Measurements from ENCODE around the gene TBC1D4. TPM values are rescaled to one million over a fixed set of nuclear protein-coding genes. Genes with fewer than 3 reads are reported as not detected.
"Not testable (repeated sequence)": the region's sequence is repeated elsewhere in the genome, so short reads cannot be mapped to it uniquely, and the experiment has no call there.

Gene TBC1D4
- total RNA-seq, 1 donor from 2014 or later, result 73.5 TPM

- Mint-ChIP-seq H3K27ac (peak overlapping the region; percentile 96), H3K27me3 (ENCODE audit: insufficient read depth) (no peaks in the 10 kb centered on the region), H3K36me3 (ENCODE audit: low read depth) (peaks cover 21% of the 10 kb centered on the region), H3K9me3 (no peaks in the 10 kb centered on the region), H3K4me3 (peak overlapping the region; percentile 83), H3K4me1 (ENCODE audit: low read depth) (peaks cover 56% of the 10 kb centered on the region)
- intact Hi-C loops (cut with micrococcal nuclease), result loop anchor here (1.0 to 10.0 kb wide), 9 partner anchors 7 to 1669 kb away; partner anchors contain the start of genes CLN5, TBC1D4 and UCHL3
- no peak for DNase-seq (ENCODE audit: low spot score)
These were observed 156.3 kb downstream of the TBC1D4 start for GRCh38 chr13:75325711-75326110.

- Mint-ChIP-seq H3K27ac (peak overlapping the region; percentile 50), H3K27me3 (ENCODE audit: insufficient read depth) (no peaks in the 10 kb centered on the region), H3K4me3 (peak overlapping the region; percentile 83), H3K9me3 (no peaks in the 10 kb centered on the region), H3K4me1 (ENCODE audit: low read depth) (peaks cover 58% of the 10 kb centered on the region), H3K36me3 (ENCODE audit: low read depth) (peaks cover 21% of the 10 kb centered on the region)
- intact Hi-C loops (cut with micrococcal nuclease), result loop anchor here (5.0 to 10.0 kb wide), 2 partner anchors 1670 to 1703 kb away; partner anchors contain the start of genes CLN5 and FBXL3
- DNase-seq (ENCODE audit: low spot score), result no peak
These were observed 157.5 kb downstream of the TBC1D4 start for GRCh38 chr13:75324413-75324940.

- H3K4me1 Mint-ChIP-seq (ENCODE audit: low read depth), result peaks cover 73% of the 10 kb centered on the region
These were observed 160.9 kb downstream of the TBC1D4 start for GRCh38 chr13:75321084-75321483.

GRCh38 chr13:75319254-75319653 lies 162.7 kb downstream of the TBC1D4 start:
- H3K4me3 Mint-ChIP-seq, result peak overlapping the region; percentile 9
- H3K4me1 Mint-ChIP-seq (ENCODE audit: low read depth), result peaks cover 68% of the 10 kb centered on the region
- peak overlapping the region; percentile 99 for H3K27ac Mint-ChIP-seq
- DNase-seq (ENCODE audit: low spot score), result no peak
- H3K27me3 Mint-ChIP-seq (ENCODE audit: insufficient read depth), result no peaks in the 10 kb centered on the region
- intact Hi-C loops (cut with micrococcal nuclease), result loop anchor here (5.0 kb wide), 2 partner anchors 443 to 1187 kb away; partner anchors contain the start of gene KLF12
- peaks cover 28% of the 10 kb centered on the region for H3K36me3 Mint-ChIP-seq (ENCODE audit: low read depth)
- H3K9me3 Mint-ChIP-seq, result no peaks in the 10 kb centered on the region

More at GRCh38 chr13:75321084-75321483, 160.9 kb downstream of the TBC1D4 start:
- H3K27ac Mint-ChIP-seq, result peak overlapping the region; percentile 70
- DNase-seq (ENCODE audit: low spot score), result no peak
- no peaks in the 10 kb centered on the region for H3K27me3 Mint-ChIP-seq (ENCODE audit: insufficient read depth)
- intact Hi-C loops (cut with micrococcal nuclease), result loop anchor here (5.0 to 10.0 kb wide), 2 partner anchors 1674 to 1706 kb away; partner anchors contain the start of genes CLN5 and FBXL3
- peaks cover 33% of the 10 kb centered on the region for H3K36me3 Mint-ChIP-seq (ENCODE audit: low read depth)
- H3K4me3 Mint-ChIP-seq, result peak overlapping the region; percentile 20
- H3K9me3 Mint-ChIP-seq, result no peaks in the 10 kb centered on the region

GRCh38 chr13:75318138-75318833 lies 163.7 kb downstream of the TBC1D4 start:
- intact Hi-C loops (cut with micrococcal nuclease), result loop anchor here (1.0 to 5.0 kb wide), 8 partner anchors 8 to 1186 kb away; partner anchors contain the start of gene KLF12
- H3K27me3 Mint-ChIP-seq (ENCODE audit: insufficient read depth), result no peaks in the 10 kb centered on the region
- DNase-seq (ENCODE audit: low spot score), result no peak
- H3K4me1 Mint-ChIP-seq (ENCODE audit: low read depth), result peaks cover 60% of the 10 kb centered on the region
- H3K4me3 Mint-ChIP-seq, result peak overlapping the region; percentile 77
- peaks cover under 1% of the 10 kb centered on the region for H3K9me3 Mint-ChIP-seq
- H3K36me3 Mint-ChIP-seq (ENCODE audit: low read depth), result peaks cover 25% of the 10 kb centered on the region
- peak overlapping the region; percentile 99 for H3K27ac Mint-ChIP-seq

GRCh38 chr13:75316427-75316826 lies 165.5 kb downstream of the TBC1D4 start:
- H3K4me1 Mint-ChIP-seq (ENCODE audit: low read depth), result peaks cover 68% of the 10 kb centered on the region
- no peak for DNase-seq (ENCODE audit: low spot score)
- no peak overlapping the region for H3K27ac Mint-ChIP-seq
- intact Hi-C loops (cut with micrococcal nuclease), result loop anchor here (5.0 kb wide), 2 partner anchors 446 to 1184 kb away; partner anchors contain the start of gene KLF12
- H3K9me3 Mint-ChIP-seq, result peaks cover 3% of the 10 kb centered on the region
- peaks cover 33% of the 10 kb centered on the region for H3K36me3 Mint-ChIP-seq (ENCODE audit: low read depth)
- H3K27me3 Mint-ChIP-seq (ENCODE audit: insufficient read depth), result no peaks in the 10 kb centered on the region
- no peak overlapping the region for H3K4me3 Mint-ChIP-seq

GRCh38 chr13:75312884-75313520 lies 169.0 kb downstream of the TBC1D4 start:
- intact Hi-C loops (cut with micrococcal nuclease), result no loop called here
- DNase-seq (ENCODE audit: low spot score), result peak; percentile 31
- Mint-ChIP-seq H3K27ac (peak overlapping the region; percentile 84), H3K4me3 (no peak overlapping the region), H3K9me3 (peaks cover 3% of the 10 kb centered on the region), H3K36me3 (ENCODE audit: low read depth) (peaks cover 38% of the 10 kb centered on the region), H3K27me3 (ENCODE audit: insufficient read depth) (no peaks in the 10 kb centered on the region), H3K4me1 (ENCODE audit: low read depth) (peaks cover 64% of the 10 kb centered on the region)

- Mint-ChIP-seq H3K4me1 (ENCODE audit: low read depth) (peaks cover 59% of the 10 kb centered on the region), H3K4me3 (no peak overlapping the region), H3K9me3 (peaks cover 3% of the 10 kb centered on the region), H3K27ac (peak overlapping the region; percentile 76), H3K27me3 (ENCODE audit: insufficient read depth) (no peaks in the 10 kb centered on the region), H3K36me3 (ENCODE audit: low read depth) (peaks cover 52% of the 10 kb centered on the region)
- no peak for DNase-seq (ENCODE audit: low spot score)
- intact Hi-C loops (cut with micrococcal nuclease), result loop anchor here (5.0 kb wide), 1 partner anchor 1582 kb away; no protein-coding TSS in a partner anchor
These were observed 171.9 kb downstream of the TBC1D4 start for GRCh38 chr13:75309981-75310580.

GRCh38 chr13:75308222-75308621 lies 173.7 kb downstream of the TBC1D4 start:
- Mint-ChIP-seq H3K4me3 (peak overlapping the region; percentile 19), H3K36me3 (ENCODE audit: low read depth) (peaks cover 67% of the 10 kb centered on the region), H3K27me3 (ENCODE audit: insufficient read depth) (no peaks in the 10 kb centered on the region), H3K27ac (peak overlapping the region; percentile 69), H3K4me1 (ENCODE audit: low read depth) (peaks cover 63% of the 10 kb centered on the region), H3K9me3 (peaks cover 7% of the 10 kb centered on the region)
- intact Hi-C loops (cut with micrococcal nuclease), result loop anchor here (1.0 to 5.0 kb wide), 4 partner anchors 8 to 1584 kb away; no protein-coding TSS in a partner anchor
- no peak for DNase-seq (ENCODE audit: low spot score)

GRCh38 chr13:75307370-75307949 lies 174.5 kb downstream of the TBC1D4 start:
- Mint-ChIP-seq H3K4me3 (no peak overlapping the region), H3K36me3 (ENCODE audit: low read depth) (peaks cover 59% of the 10 kb centered on the region), H3K27me3 (ENCODE audit: insufficient read depth) (no peaks in the 10 kb centered on the region), H3K4me1 (ENCODE audit: low read depth) (peaks cover 55% of the 10 kb centered on the region), H3K9me3 (peaks cover 5% of the 10 kb centered on the region), H3K27ac (no peak overlapping the region)
- no peak for DNase-seq (ENCODE audit: low spot score)
- intact Hi-C loops (cut with micrococcal nuclease), result loop anchor here (5.0 kb wide), 1 partner anchor 1585 kb away; no protein-coding TSS in a partner anchor

- not testable (repeated sequence) for H3K27ac Mint-ChIP-seq; DNase-seq (ENCODE audit: low spot score); H3K27me3 Mint-ChIP-seq (ENCODE audit: insufficient read depth); H3K9me3 Mint-ChIP-seq; H3K4me3 Mint-ChIP-seq
- Mint-ChIP-seq H3K36me3 (ENCODE audit: low read depth) (peaks cover 55% of the 10 kb centered on the region), H3K4me1 (ENCODE audit: low read depth) (peaks cover 51% of the 10 kb centered on the region)
- intact Hi-C loops (cut with micrococcal nuclease), result loop anchor here (5.0 kb wide), 1 partner anchor 1585 kb away; no protein-coding TSS in a partner anchor
These were observed 175.0 kb downstream of the TBC1D4 start for GRCh38 chr13:75306967-75307366.

GRCh38 chr13:75305059-75305458 lies 176.9 kb downstream of the TBC1D4 start:
- peaks cover 46% of the 10 kb centered on the region for H3K36me3 Mint-ChIP-seq (ENCODE audit: low read depth)
- H3K27ac Mint-ChIP-seq, result no peak overlapping the region
- H3K4me1 Mint-ChIP-seq (ENCODE audit: low read depth), result peaks cover 42% of the 10 kb centered on the region
- DNase-seq (ENCODE audit: low spot score), result no peak
- peaks cover 5% of the 10 kb centered on the region for H3K9me3 Mint-ChIP-seq
- no peaks in the 10 kb centered on the region for H3K27me3 Mint-ChIP-seq (ENCODE audit: insufficient read depth)
- intact Hi-C loops (cut with micrococcal nuclease), result loop anchor here (5.0 kb wide), 1 partner anchor 1587 kb away; no protein-coding TSS in a partner anchor
- no peak overlapping the region for H3K4me3 Mint-ChIP-seq

Measured in activated T-helper 1 cell treated with anti-CD3 and anti-CD28 coated beads, Interleukin-12 subunit alpha, Interleukin-12 subunit beta, Interleukin-2, Interleukin-4 antibody, amounts not matched to agents 30 ng/mL and 10 ng/mL and 1 ng/mL, durations not matched to agents 14 hours and 24 hours and 36 hours (primary cell).